Hepatocyte (in vitro differentiated cells): ENCODE measurements around the gene GRID2. TPM values are rescaled to one million over a fixed set of nuclear protein-coding genes. Genes with fewer than 3 reads are reported as not detected.

Experiments used
- DNase-seq: peaks from one replicate; pipeline ENCODE4 v3.0.0-alpha.2; 2016; ENCODE audit warnings: low spot score
- H2AFZ ChIP-seq: fragments of 200-600 bp; sonication (generic); 2 replicates; pipeline ENCODE4 v1.6.0; 2016; ENCODE audit warnings: antibody characterized with exemption, mild to moderate bottlenecking
- H3K27ac ChIP-seq: fragments of 200-600 bp; sonication (generic); 2 replicates; pipeline ENCODE4 v1.5.1; 2016; ENCODE audit warnings: mild to moderate bottlenecking
- H3K27me3 ChIP-seq: fragments of 200-600 bp; sonication (generic); 2 replicates; pipeline ENCODE4 v1.6.1; 2016
- H3K36me3 ChIP-seq: fragments of 200-600 bp; sonication (generic); replicated peaks from 2 replicates; pipeline ENCODE4 v1.5.1; 2016; ENCODE audit warnings: low read depth; ENCODE audit not compliant: insufficient read depth
- H3K4me1 ChIP-seq: fragments of 200-600 bp; sonication (generic); 2 replicates; pipeline ENCODE4 v1.5.1; 2016; ENCODE audit warnings: mild to moderate bottlenecking, moderate library complexity; ENCODE audit not compliant: insufficient read depth
- H3K4me2 ChIP-seq: fragments of 200-600 bp; sonication (generic); 2 replicates; pipeline ENCODE4 v1.6.0; 2016
- H3K4me3 ChIP-seq: fragments of 200-600 bp; sonication (generic); 2 replicates; pipeline ENCODE4 v1.5.1; 2016; ENCODE audit warnings: mild to moderate bottlenecking
- H3K79me2 ChIP-seq: fragments of 200-600 bp; sonication (generic); 2 replicates; pipeline ENCODE4 v1.6.0; 2017; ENCODE audit warnings: mild to moderate bottlenecking
- H3K9me2 ChIP-seq: fragments of 200-600 bp; sonication (generic); replicated peaks from 2 replicates; pipeline ENCODE4 v1.6.0; 2017; ENCODE audit warnings: mild to moderate bottlenecking; ENCODE audit not compliant: insufficient read depth
- H3K9me3 ChIP-seq: fragments of 200-600 bp; sonication (generic); 2 replicates; pipeline ENCODE4 v1.5.1; 2016; ENCODE audit warnings: low read depth, mild to moderate bottlenecking
- H4K20me1 ChIP-seq: fragments of 200-600 bp; sonication (generic); 2 replicates; pipeline ENCODE4 v1.6.0; 2016; ENCODE audit warnings: mild to moderate bottlenecking; ENCODE audit not compliant: insufficient read depth, poor library complexity, severe bottlenecking
- EZH2 ChIP-seq: fragments of 200-600 bp; sonication (generic); IDR thresholded peaks from 2 replicates; pipeline ENCODE4 v1.6.1; 2016; ENCODE audit warnings: antibody characterized with exemption, mild to moderate bottlenecking, borderline replicate concordance
- EZH2phosphoT487 ChIP-seq: fragments of 200-600 bp; sonication (generic); IDR thresholded peaks from one replicate; pipeline ENCODE4 v1.6.1; 2018; ENCODE audit warnings: antibody characterized with exemption, mild to moderate bottlenecking, low read depth, moderate library complexity; ENCODE audit not compliant: unreplicated experiment, severe bottlenecking
- WGBS: methylation state at CpG from one replicate; pipeline ENCODE4 v1.1.6; 2016; ENCODE audit warnings: low lambda C conversion rate; ENCODE audit errors: missing lambda C conversion rate; 5-methylcytosine and 5-hydroxymethylcytosine counted together
- polyA plus RNA-seq: library from polyadenylated mRNA; unstranded; fragments of >200 nt; fragmentation: Nextera tagmentation; extraction: Ambion mirVana; gene quantifications from 2 replicates; pipeline ENCODE4 v1.2.1, GENCODE V29; 2016
- total RNA-seq: library from RNA; depleted of rRNA; stranded (reverse); fragments of >200 nt; gene quantifications from 2 replicates; pipeline ENCODE4 v1.2.3, GENCODE V29; 2014
- TF ChIP-seq, protein P1 (sequence below): fragments of 200-600 bp; sonication (generic); IDR thresholded peaks from 2 replicates; pipeline ENCODE4 v1.5.1; 2016; ENCODE audit warnings: antibody characterized with exemption, mild to moderate bottlenecking; ENCODE audit not compliant: poor library complexity

Gene GRID2
- total and polyA plus RNA-seq, 2 experiments from 2014 or later, result 0.53 to 3.5 TPM

- WGBS, result 95% methylated on average over 3 of the region's 3 CpGs
Measured at GRCh38 chr4:93267747-93268146, 964.0 kb downstream of the GRID2 start.

GRCh38 chr4:93285346-93285745 lies 981.6 kb downstream of the GRID2 start:
- peaks cover 5% of the 10 kb centered on the region for H3K9me2 ChIP-seq
- TF ChIP-seq EZH2, result no peak
- TF ChIP-seq, protein P1, sequence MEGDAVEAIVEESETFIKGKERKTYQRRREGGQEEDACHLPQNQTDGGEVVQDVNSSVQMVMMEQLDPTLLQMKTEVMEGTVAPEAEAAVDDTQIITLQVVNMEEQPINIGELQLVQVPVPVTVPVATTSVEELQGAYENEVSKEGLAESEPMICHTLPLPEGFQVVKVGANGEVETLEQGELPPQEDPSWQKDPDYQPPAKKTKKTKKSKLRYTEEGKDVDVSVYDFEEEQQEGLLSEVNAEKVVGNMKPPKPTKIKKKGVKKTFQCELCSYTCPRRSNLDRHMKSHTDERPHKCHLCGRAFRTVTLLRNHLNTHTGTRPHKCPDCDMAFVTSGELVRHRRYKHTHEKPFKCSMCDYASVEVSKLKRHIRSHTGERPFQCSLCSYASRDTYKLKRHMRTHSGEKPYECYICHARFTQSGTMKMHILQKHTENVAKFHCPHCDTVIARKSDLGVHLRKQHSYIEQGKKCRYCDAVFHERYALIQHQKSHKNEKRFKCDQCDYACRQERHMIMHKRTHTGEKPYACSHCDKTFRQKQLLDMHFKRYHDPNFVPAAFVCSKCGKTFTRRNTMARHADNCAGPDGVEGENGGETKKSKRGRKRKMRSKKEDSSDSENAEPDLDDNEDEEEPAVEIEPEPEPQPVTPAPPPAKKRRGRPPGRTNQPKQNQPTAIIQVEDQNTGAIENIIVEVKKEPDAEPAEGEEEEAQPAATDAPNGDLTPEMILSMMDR, result no peak
- no peak for TF ChIP-seq EZH2phosphoT487
- no peak for DNase-seq
- H3K27ac ChIP-seq, result no peak overlapping the region
- no peaks in the 10 kb centered on the region for H4K20me1 ChIP-seq
- H3K27me3 ChIP-seq, result no peaks in the 10 kb centered on the region
- no peak overlapping the region for H3K4me3 ChIP-seq
- H2AFZ ChIP-seq, result no peak overlapping the region
- no peaks in the 10 kb centered on the region for H3K4me1 ChIP-seq
- H3K4me2 ChIP-seq, result no peak overlapping the region
- no peaks in the 10 kb centered on the region for H3K36me3 ChIP-seq
- no peaks in the 10 kb centered on the region for H3K79me2 ChIP-seq
- no peaks in the 10 kb centered on the region for H3K9me3 ChIP-seq

More at GRCh38 chr4:93267747-93268146, 964.0 kb downstream of the GRID2 start:
- Histone ChIP-seq H3K79me2 (no peaks in the 10 kb centered on the region), H3K4me3 (no peak overlapping the region), H3K4me2 (no peak overlapping the region), H3K27me3 (no peaks in the 10 kb centered on the region), H4K20me1 (no peaks in the 10 kb centered on the region), H3K9me3 (no peaks in the 10 kb centered on the region), H3K9me2 (no peaks in the 10 kb centered on the region), H3K27ac (no peak overlapping the region), H2AFZ (no peak overlapping the region), H3K36me3 (no peaks in the 10 kb centered on the region), H3K4me1 (no peaks in the 10 kb centered on the region)
- DNase-seq, result no peak
- no peak for TF ChIP-seq EZH2
- TF ChIP-seq EZH2phosphoT487, result no peak
- TF ChIP-seq, protein P1, result no peak

GRCh38 chr4:93289241-93289640 lies 985.5 kb downstream of the GRID2 start:
- no peak overlapping the region for H2AFZ ChIP-seq
- TF ChIP-seq, protein P1, result no peak
- no peak for TF ChIP-seq EZH2
- TF ChIP-seq EZH2phosphoT487, result no peak
- no peaks in the 10 kb centered on the region for H3K9me3 ChIP-seq
- no peak for DNase-seq
- WGBS, result 43% methylated on average over 2 of the region's 2 CpGs
- H3K9me2 ChIP-seq, result peaks cover 5% of the 10 kb centered on the region
- H3K4me3 ChIP-seq, result no peak overlapping the region
- no peak overlapping the region for H3K4me2 ChIP-seq
- no peaks in the 10 kb centered on the region for H3K27me3 ChIP-seq
- no peaks in the 10 kb centered on the region for H4K20me1 ChIP-seq
- H3K27ac ChIP-seq, result no peak overlapping the region
- no peaks in the 10 kb centered on the region for H3K79me2 ChIP-seq
- no peaks in the 10 kb centered on the region for H3K36me3 ChIP-seq
- H3K4me1 ChIP-seq, result no peaks in the 10 kb centered on the region

DNA sequence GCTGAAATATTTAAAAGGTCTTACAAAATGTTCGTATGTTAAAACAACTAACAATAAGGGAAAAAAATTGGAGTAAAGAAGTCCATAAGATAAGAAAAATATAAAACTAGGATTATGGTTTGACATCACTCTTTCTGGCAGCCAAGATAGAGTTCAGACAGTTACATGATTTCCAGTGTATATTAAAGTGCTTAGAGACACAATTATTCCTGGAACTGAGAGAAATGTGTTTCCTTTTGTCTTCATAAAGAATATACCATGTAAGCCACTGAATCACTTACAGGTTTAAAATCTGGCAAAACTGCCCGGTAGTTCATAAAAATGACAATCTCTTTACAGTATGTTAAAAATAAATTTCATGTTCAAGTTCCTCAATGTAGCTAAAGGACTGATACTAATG lies 986.1 kb downstream of the GRID2 start:
- Histone ChIP-seq H3K4me2 (no peak overlapping the region), H3K9me2 (peaks cover 5% of the 10 kb centered on the region), H3K27ac (no peak overlapping the region), H3K36me3 (no peaks in the 10 kb centered on the region), H2AFZ (no peak overlapping the region), H3K27me3 (no peaks in the 10 kb centered on the region), H3K79me2 (no peaks in the 10 kb centered on the region), H3K4me3 (no peak overlapping the region), H4K20me1 (no peaks in the 10 kb centered on the region), H3K4me1 (no peaks in the 10 kb centered on the region), H3K9me3 (no peaks in the 10 kb centered on the region)
- WGBS, result 52% methylated on average over 2 of the region's 2 CpGs
- TF ChIP-seq, protein P1, result no peak
- TF ChIP-seq EZH2phosphoT487 (no peak), EZH2 (no peak)
- no peak for DNase-seq
